OCI-LY7 (cell line): ENCODE data around the gene TMPRSS9. TPM values are rescaled to one million over a fixed set of nuclear protein-coding genes. Genes with fewer than 3 reads are reported as not detected.
A peak's percentile ranks its signal among the peaks of the same experiment; 100 is the strongest.

Experiments used
- BruUV-seq: library from RNA; stranded (reverse); fragments of 400-500 nt; replicated peaks from 2 replicates; lab custom pipeline; 2021; lab: Mats Ljungman, UMichigan
- CTCF ChIA-PET: fragments of 300-600 bp; sonication (Branson Sonifier 250); formaldehyde crosslinking; loops from one replicate; lab custom pipeline; 2022; ENCODE audit warnings: antibody characterized with exemption; ENCODE audit not compliant: unreplicated experiment; lab: Charles Lee
- POLR2A ChIA-PET: fragments of 300-600 bp; sonication (Branson Sonifier 250); formaldehyde crosslinking; loops from one replicate; lab custom pipeline; 2022; ENCODE audit warnings: antibody characterized with exemption; lab: Charles Lee
- DNase-seq: peaks from one replicate; pipeline ENCODE4 v3.0.0-alpha.2; 2015; ENCODE audit warnings: low spot score
- H2AFZ ChIP-seq: fragments of 200-600 bp; sonication (generic), shearing (Covaris generic); 2 replicates; pipeline ENCODE4 v1.6.1; 2014; ENCODE audit warnings: mild to moderate bottlenecking, antibody characterized with exemption, low read length, moderate library complexity
- H3K27ac ChIP-seq: fragments of 200-600 bp; sonication (generic); 2 replicates; pipeline ENCODE4 v1.5.1; 2014; ENCODE audit warnings: mixed run types, low read depth, mild to moderate bottlenecking, moderate library complexity, low read length, inconsistent platforms; ENCODE audit not compliant: poor library complexity, severe bottlenecking
- H3K36me3 ChIP-seq: fragments of 200-600 bp; sonication (generic); 2 replicates; pipeline ENCODE4 v1.6.1; 2014; ENCODE audit warnings: mild to moderate bottlenecking, antibody characterized with exemption, low read length, moderate library complexity, mixed read lengths; ENCODE audit not compliant: insufficient read depth
- H3K4me1 ChIP-seq: fragments of 200-600 bp; sonication (generic); 2 replicates; pipeline ENCODE4 v1.5.1; 2014; ENCODE audit warnings: mild to moderate bottlenecking, low read length; ENCODE audit not compliant: insufficient read depth, poor library complexity, severe bottlenecking
- H3K4me2 ChIP-seq: fragments of 200-600 bp; sonication (generic); 2 replicates; pipeline ENCODE4 v1.6.1; 2014; ENCODE audit warnings: mild to moderate bottlenecking, low read length
- H3K4me3 ChIP-seq: fragments of 200-600 bp; sonication (generic); 2 replicates; pipeline ENCODE4 v1.5.1; 2014; ENCODE audit warnings: mild to moderate bottlenecking, low read depth, low read length; ENCODE audit not compliant: poor library complexity, severe bottlenecking
- H3K79me2 ChIP-seq: fragments of 200-600 bp; sonication (generic); 2 replicates; pipeline ENCODE4 v1.6.1; 2016; ENCODE audit warnings: low read depth, mild to moderate bottlenecking, low read length, moderate library complexity, mixed read lengths; ENCODE audit not compliant: insufficient read depth
- H3K9me2 ChIP-seq: fragments of 200-600 bp; sonication (generic); 2 replicates; pipeline ENCODE4 v1.6.1; 2016; ENCODE audit warnings: mild to moderate bottlenecking, low read length, mixed read lengths; ENCODE audit not compliant: insufficient read depth
- H3K9me3 ChIP-seq: fragments of 200-600 bp; sonication (generic); 2 replicates; pipeline ENCODE4 v1.6.1; 2014; ENCODE audit warnings: mild to moderate bottlenecking, mixed run types, low read length, mixed read lengths
- H4K20me1 ChIP-seq: fragments of 200-600 bp; sonication (generic); 2 replicates; pipeline ENCODE4 v1.6.1; 2014; ENCODE audit warnings: mild to moderate bottlenecking, antibody characterized with exemption, low read length, moderate library complexity, mixed read lengths; ENCODE audit not compliant: insufficient read depth
- CTCF ChIP-seq: fragments of 200-600 bp; sonication (generic); conservative IDR thresholded peaks from 2 replicates; pipeline ENCODE4 v1.5.1; 2014; ENCODE audit warnings: mild to moderate bottlenecking, antibody characterized with exemption, low read length, moderate library complexity, mixed read lengths
- EZH2phosphoT487 ChIP-seq: fragments of 200-600 bp; sonication (generic); IDR thresholded peaks from 2 replicates; pipeline ENCODE4 v1.6.1; 2018; ENCODE audit warnings: low read depth, borderline replicate concordance, mild to moderate bottlenecking, mixed run types, antibody characterized with exemption, low read length, moderate library complexity, mixed read lengths
- intact Hi-C: fragments of 100-400 bp; cut with micrococcal nuclease; formaldehyde crosslinking; loops from one replicate; pipeline ENCODE4 v1.10.0; 2022; ENCODE audit not compliant: unreplicated experiment
- total RNA-seq, 2 experiments: library from RNA; depleted of rRNA in 1 of 2; stranded (reverse); fragments of >200 nt in 1 of 2; shearing (Covaris generic) in 1 of 2; gene quantifications; 2 replicates each; pipeline ENCODE4 v1.2.3, GENCODE V29; 2014 to 2022

Gene TMPRSS9
- total RNA-seq, 2 experiments from 2014 or later, result 0.44 TPM; not detected in 1

- H3K79me2 ChIP-seq, result peaks cover 42% of the 10 kb centered on the region
- POLR2A ChIA-PET, result interaction anchor here (0.6 kb wide), 1 partner anchor 10 kb away, joined by 3 read pairs; no protein-coding TSS in a partner anchor
- intact Hi-C loops, result no loop called here
Observed at GRCh38 chr19:2443785-2444182, 83.7 kb downstream of the TMPRSS9 start.

GRCh38 chr19:2444251-2445002 is 84.4 kb downstream of the TMPRSS9 start:
- no peak overlapping the region for H3K4me3 ChIP-seq
- BruUV-seq, result no TSS peak
- H3K27ac ChIP-seq, result no peak overlapping the region
- TF ChIP-seq CTCF (no peak), EZH2phosphoT487 (no peak)
- H3K4me1 ChIP-seq, result peaks cover 19% of the 10 kb centered on the region
- DNase-seq, result no peak
- no peak overlapping the region for H2AFZ ChIP-seq
- POLR2A ChIA-PET, result no interaction called here
- CTCF ChIA-PET, result no interaction called here
- peaks cover 4% of the 10 kb centered on the region for H4K20me1 ChIP-seq
- H3K9me3 ChIP-seq, result no peaks in the 10 kb centered on the region
- H3K9me2 ChIP-seq, result no peaks in the 10 kb centered on the region
- intact Hi-C loops, result no loop called here
- no peak overlapping the region for H3K4me2 ChIP-seq
- peaks cover 49% of the 10 kb centered on the region for H3K79me2 ChIP-seq
- H3K36me3 ChIP-seq, result peaks cover 76% of the 10 kb centered on the region

More at GRCh38 chr19:2443785-2444182, 83.7 kb downstream of the TMPRSS9 start:
- H3K4me1 ChIP-seq, result peaks cover 19% of the 10 kb centered on the region
- H3K4me3 ChIP-seq, result no peak overlapping the region
- H2AFZ ChIP-seq, result no peak overlapping the region
- H3K36me3 ChIP-seq, result peaks cover 74% of the 10 kb centered on the region
- no peaks in the 10 kb centered on the region for H3K9me2 ChIP-seq
- no peak for TF ChIP-seq EZH2phosphoT487
- no peak for TF ChIP-seq CTCF
- H4K20me1 ChIP-seq, result peaks cover 1% of the 10 kb centered on the region; the same call in 1 of the 2 replicates
- CTCF ChIA-PET, result interaction anchor here (0.6 kb wide), 1 partner anchor 1413 kb away, joined by 3 read pairs; no protein-coding TSS in a partner anchor
- no peaks in the 10 kb centered on the region for H3K9me3 ChIP-seq
- BruUV-seq, result no TSS peak
- no peak overlapping the region for H3K4me2 ChIP-seq
- no peak for DNase-seq
- no peak overlapping the region for H3K27ac ChIP-seq

- 0 out of 2 replicates have a peak, but pooled peaks have one; percentile 29 for TF ChIP-seq CTCF
- TF ChIP-seq EZH2phosphoT487, result no peak
- H3K4me3 ChIP-seq, result peak overlapping the region; percentile 8
- peaks cover 79% of the 10 kb centered on the region for H3K36me3 ChIP-seq
- no peak overlapping the region for H2AFZ ChIP-seq
- BruUV-seq, result no TSS peak
- H3K27ac ChIP-seq, result peak overlapping the region; percentile 64
- peak; percentile 86 for DNase-seq
- peaks cover 4% of the 10 kb centered on the region for H4K20me1 ChIP-seq
- H3K79me2 ChIP-seq, result peaks cover 67% of the 10 kb centered on the region
- CTCF ChIA-PET, result no interaction called here
- H3K4me2 ChIP-seq, result peak overlapping the region; percentile 38
- no peaks in the 10 kb centered on the region for H3K9me2 ChIP-seq
- POLR2A ChIA-PET, result no interaction called here
- intact Hi-C loops, result no loop called here
- H3K4me1 ChIP-seq, result peaks cover 19% of the 10 kb centered on the region
- no peaks in the 10 kb centered on the region for H3K9me3 ChIP-seq
Observed at GRCh38 chr19:2446381-2446780, 86.3 kb downstream of the TMPRSS9 start.
